GM18502 (cell line): ENCODE data around the gene CXCL1.

Experiments
- ATAC-seq: cut with Tn5 transposase; IDR thresholded peaks from one replicate; pipeline ENCODE4 v1.9.1; 2021; ENCODE audit warnings: mild to moderate bottlenecking; ENCODE audit not compliant: unreplicated experiment, poor library complexity

CXCL1 gene

GRCh38 chr4:73850261-73850970 is 18.8 kb upstream of the CXCL1 start:
- ATAC-seq = no peak

DNA sequence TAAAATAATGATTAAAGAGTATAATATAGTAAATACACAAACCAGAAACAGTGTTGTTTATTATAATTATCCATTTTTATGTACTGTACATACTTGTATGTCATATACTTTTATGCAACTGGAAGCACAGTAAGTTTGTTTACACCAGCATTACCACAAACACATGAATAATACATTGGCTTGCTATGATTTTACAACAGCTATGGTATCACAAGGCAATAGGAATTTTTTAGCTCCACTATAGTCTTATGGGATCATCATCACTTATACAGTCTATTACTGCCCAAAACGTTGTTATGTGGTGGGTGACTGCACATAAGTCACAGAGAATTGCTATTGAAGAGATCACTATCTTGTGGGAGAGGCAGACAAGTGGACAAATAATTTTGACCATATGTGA is 17.9 kb upstream of the CXCL1 start:
- ATAC-seq = no peak

GRCh38 chr4:73852771-73853170 is 16.4 kb upstream of the CXCL1 start:
- no peak for ATAC-seq

DNA sequence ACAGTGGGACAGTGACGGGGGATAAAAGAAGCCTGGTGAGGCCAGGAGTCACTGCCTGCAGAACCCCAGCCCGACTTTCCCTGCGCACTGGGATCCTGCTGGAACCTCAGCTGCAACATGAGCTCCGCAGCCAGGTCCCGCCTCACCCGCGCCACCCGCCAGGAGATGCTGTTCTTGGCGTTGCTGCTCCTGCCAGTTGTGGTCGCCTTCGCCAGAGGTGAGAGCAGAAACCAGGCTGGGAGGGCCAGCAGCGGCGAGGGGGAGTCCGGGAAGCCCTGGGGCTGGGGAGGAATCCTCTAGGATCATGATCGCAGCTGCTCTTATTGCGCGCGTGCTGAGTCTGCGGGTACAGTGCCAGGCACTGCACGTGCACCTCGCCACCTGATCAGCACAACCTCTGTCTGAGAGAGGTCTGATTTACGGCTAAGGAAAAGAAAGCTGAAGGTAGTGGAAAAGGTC is 15.9 kb upstream of the CXCL1 start, which contains the start of gene PF4V1:
Gene PF4V1 (plus strand): TSS at position 51 of the 459 bp plus-strand sequence. CDS start 67 bp downstream, at position 118.
- no peak for ATAC-seq

DNA sequence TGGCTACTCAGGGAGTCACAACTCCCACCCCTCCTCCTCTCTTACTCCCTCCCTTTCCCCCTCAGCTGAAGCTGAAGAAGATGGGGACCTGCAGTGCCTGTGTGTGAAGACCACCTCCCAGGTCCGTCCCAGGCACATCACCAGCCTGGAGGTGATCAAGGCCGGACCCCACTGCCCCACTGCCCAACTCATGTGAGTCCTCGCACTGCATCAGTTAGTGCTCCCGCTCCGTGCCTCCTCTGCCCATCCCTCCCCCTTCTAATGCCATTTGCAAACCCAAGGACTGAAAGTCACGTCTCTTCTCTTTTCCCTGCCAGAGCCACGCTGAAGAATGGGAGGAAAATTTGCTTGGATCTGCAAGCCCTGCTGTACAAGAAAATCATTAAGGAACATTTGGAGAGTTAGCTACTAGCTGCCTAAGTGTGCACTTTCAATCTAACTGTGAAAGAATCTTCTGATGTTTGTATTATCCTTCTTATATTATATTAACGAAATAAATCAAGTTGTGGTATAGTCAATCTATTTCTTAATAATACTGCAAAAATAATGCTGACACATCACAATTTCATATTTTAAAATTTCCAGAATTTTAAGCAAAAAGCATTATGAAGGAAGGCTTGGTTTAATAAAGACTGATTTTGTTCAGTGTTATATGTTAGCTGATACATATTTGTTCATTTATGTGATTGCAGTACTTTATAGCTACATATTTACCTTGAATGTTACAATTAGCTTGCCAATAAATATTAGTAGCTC is 15.3 kb upstream of the CXCL1 start:
- no peak for ATAC-seq

DNA sequence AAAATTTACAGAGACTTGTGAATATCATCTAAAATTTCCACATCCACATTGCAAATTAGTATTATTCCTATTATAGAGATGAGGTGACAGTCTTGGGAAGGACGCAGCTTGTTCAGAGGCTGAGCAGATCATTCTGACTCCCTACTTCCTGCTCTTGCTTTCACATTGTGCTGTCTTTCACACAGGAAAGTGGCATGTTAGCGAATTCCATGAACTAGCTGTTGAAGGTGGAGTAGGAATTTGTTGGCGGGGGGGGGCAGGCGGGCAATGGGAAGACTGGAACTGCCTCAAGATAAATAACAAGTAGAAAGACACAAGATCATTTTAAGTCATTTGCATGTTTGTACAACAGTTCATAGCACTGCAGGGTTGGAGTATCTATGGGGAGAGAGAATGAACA is 13.8 kb upstream of the CXCL1 start:
- no peak for ATAC-seq

- no peak for ATAC-seq
These were observed 12.7 kb upstream of the CXCL1 start for GRCh38 chr4:73856518-73856917.

- ATAC-seq = no peak
These were observed 9.5 kb upstream of the CXCL1 start for GRCh38 chr4:73859614-73860088.

DNA sequence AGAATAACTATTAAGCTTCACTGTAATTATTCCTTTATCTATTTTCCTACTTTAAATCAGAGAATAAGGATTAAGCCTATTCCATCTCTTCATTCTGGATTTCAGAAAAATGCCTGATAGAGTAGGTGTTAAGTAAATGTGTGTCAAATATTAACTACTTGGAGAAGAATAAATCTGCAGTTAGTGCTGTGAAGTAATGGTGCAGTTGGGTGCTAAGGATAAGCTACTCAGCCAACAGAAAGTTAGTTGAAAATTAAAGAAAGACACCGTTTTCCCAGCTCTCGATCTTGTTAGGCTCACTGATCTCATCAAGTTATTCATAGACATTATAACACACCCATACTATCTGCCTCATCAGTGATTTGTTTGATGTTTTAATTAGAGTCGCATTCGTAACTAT is 9.0 kb upstream of the CXCL1 start:
- ATAC-seq = no peak

- no peak for ATAC-seq
These were observed 8.3 kb upstream of the CXCL1 start for GRCh38 chr4:73860917-73861316.

GRCh38 chr4:73862322-73862721 is 6.9 kb upstream of the CXCL1 start:
- ATAC-seq = no peak

DNA sequence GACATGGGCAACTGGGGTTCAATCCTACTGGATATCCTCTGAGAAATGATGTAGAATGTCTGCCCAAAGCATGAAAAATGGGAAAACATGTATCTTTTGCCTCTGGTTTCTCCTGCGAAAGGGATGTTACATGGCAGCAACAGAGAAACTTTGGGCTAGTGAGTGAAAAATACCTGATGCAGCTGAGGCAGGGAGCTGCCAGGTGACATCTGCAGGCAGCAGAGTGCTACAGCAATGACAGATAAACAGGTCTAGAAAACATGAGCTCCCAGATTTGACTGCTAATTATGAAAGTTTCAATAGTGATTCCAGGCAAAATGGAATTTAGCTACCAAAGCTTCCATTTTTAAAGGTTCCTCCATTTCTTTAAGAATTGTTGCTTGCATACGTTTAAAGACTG is 4.8 kb upstream of the CXCL1 start:
- ATAC-seq = no peak

DNA sequence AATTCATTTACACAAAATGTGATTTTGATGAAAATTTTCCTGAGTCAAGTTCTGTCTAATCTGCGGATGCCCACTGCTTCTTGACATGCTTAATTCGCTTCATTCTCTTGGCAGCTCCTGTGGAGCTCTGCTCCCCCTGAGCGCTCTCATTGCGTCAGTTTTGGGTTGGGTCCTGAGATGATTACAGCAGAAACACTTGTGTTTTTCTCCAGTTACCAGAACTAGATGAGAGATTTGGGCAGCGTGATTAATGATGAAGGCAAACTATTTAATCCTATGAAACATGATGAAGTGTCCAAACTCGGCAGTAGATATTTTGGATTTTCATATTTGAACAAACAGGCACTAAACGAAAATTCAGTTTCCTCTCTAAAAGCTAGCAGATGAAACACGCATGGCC is 4.2 kb upstream of the CXCL1 start:
- no peak for ATAC-seq

DNA sequence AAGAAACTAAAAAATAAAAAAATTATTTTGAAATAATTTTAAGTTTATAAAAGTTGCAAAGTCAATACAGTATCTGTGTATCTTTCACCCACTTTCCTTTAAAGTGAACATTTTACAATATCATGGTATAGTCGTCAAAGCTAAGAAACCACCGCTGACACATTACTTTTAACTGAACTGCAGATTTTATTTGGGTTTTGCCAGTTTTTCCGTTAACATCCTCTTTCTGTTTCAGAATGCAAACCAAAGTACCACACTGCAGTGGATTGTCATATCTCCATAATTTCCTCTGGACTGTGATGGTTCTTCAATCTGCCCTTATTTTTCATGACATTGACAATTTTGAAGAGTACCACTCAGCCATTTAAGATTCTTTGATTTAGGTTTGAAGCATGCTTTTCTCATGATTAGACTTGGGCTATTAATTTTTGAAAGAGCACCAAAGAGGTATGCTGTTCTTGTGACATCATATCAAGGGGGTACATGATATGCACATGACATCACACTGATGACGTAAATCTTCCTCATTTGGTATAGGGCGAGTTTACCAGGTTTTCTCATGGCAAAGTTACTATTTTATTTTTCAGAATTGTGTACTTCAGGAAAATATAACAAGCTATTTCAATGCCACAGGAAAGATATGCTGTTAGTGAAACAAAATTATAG is 3.6 kb upstream of the CXCL1 start:
- ATAC-seq = no peak

DNA sequence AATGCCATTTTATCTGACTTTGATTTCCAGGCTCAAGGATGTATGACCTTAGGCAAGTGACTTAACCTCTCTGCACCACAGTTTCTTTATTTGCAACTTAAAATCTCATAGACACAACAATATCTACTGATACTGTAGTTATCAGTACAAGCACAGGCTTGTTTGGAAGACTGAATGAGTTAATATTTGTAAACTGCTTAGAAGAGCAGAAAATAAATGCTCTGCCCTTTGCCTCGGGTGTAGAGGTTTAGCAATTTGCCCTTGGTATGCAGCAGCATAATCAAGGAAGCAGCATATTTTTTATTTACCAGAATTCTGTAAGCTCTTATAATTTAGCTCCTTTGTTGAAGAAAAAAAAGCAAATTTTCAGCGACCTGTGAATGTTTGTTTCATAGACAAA is 2.9 kb upstream of the CXCL1 start:
- ATAC-seq = no peak

DNA sequence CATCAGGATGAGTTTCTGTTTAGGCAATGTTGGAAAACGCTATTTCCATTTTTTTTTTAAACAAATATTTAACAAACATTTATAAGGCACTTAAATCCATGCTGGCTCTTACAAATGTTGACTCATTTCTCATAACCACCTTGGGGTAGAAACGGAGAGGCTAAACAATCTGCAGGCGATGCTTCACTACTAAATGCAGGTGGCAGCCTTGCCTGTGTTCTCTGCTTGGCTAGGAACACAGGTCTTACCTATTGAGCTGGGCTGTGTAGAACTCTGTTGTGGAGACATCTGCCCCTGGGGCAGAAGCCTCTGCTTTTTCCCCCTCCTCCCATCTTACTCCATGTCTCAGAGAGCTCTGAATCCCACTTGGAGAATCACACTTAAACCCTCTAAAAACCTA is 1.4 kb upstream of the CXCL1 start:
- ATAC-seq = no peak

- no peak for ATAC-seq
These were observed 725 bp upstream of the CXCL1 start for GRCh38 chr4:73868206-73869129.

GRCh38 chr4:73870260-73870659 is 1.1 kb downstream of the CXCL1 start:
- ATAC-seq = no peak

DNA sequence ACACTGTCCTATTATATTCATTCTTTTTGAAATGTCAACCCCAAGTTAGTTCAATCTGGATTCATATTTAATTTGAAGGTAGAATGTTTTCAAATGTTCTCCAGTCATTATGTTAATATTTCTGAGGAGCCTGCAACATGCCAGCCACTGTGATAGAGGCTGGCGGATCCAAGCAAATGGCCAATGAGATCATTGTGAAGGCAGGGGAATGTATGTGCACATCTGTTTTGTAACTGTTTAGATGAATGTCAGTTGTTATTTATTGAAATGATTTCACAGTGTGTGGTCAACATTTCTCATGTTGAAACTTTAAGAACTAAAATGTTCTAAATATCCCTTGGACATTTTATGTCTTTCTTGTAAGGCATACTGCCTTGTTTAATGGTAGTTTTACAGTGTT is 1.6 kb downstream of the CXCL1 start:
- ATAC-seq = no peak
